ENCODE results near the gene TNFAIP8. TPM values are rescaled to one million over a fixed set of nuclear protein-coding genes. Genes with fewer than 3 reads are reported as not detected.

Gene TNFAIP8
- total and polyA plus RNA-seq, 10 of the 15 experiments (the other 5 are each of a cell fraction or from before 2014, with no cell fraction given), result 124 to 324 (median 177) TPM

- TF ChIP-seq, protein P1, sequence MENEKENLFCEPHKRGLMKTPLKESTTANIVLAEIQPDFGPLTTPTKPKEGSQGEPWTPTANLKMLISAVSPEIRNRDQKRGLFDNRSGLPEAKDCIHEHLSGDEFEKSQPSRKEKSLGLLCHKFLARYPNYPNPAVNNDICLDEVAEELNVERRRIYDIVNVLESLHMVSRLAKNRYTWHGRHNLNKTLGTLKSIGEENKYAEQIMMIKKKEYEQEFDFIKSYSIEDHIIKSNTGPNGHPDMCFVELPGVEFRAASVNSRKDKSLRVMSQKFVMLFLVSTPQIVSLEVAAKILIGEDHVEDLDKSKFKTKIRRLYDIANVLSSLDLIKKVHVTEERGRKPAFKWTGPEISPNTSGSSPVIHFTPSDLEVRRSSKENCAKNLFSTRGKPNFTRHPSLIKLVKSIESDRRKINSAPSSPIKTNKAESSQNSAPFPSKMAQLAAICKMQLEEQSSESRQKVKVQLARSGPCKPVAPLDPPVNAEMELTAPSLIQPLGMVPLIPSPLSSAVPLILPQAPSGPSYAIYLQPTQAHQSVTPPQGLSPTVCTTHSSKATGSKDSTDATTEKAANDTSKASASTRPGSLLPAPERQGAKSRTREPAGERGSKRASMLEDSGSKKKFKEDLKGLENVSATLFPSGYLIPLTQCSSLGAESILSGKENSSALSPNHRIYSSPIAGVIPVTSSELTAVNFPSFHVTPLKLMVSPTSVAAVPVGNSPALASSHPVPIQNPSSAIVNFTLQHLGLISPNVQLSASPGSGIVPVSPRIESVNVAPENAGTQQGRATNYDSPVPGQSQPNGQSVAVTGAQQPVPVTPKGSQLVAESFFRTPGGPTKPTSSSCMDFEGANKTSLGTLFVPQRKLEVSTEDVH (IDR thresholded peaks at IDR 0.05; ENCODE audit: low read depth, partially characterized antibody), result no peak
- TF ChIP-seq TCF7 (IDR thresholded peaks at IDR 0.05; ENCODE audit: borderline replicate concordance), result peak; percentile 53; the same call in 1 of the 2 replicates
- no peak for TF ChIP-seq RAD51 (IDR thresholded peaks at IDR 0.05)
- no peak for TF ChIP-seq HCFC1 (IDR thresholded peaks at IDR 0.05; ENCODE audit: low read length)
- TF ChIP-seq USF1 (IDR thresholded peaks at IDR 0.05; ENCODE audit: borderline replicate concordance, extremely low read length, insufficient read depth, low read depth, low read length), result no peak
- TF ChIP-seq GABPA (IDR thresholded peaks at IDR 0.05; ENCODE audit: low read depth), result peak; percentile 79
- TF ChIP-seq CBX3 (IDR thresholded peaks at IDR 0.05; ENCODE audit: borderline replicate concordance, low read depth), result no peak
- TF ChIP-seq FOS (IDR thresholded peaks at IDR 0.05; ENCODE audit: borderline replicate concordance, extremely low read depth, insufficient read length), result no peak
- no peak for TF ChIP-seq NFXL1 (IDR thresholded peaks at IDR 0.05; ENCODE audit: borderline replicate concordance)
- TF ChIP-seq ASH2L (IDR thresholded peaks at IDR 0.05; ENCODE audit: borderline replicate concordance, low read depth), result no peak
- no peak for TF ChIP-seq NRF1 (conservative IDR thresholded peaks at IDR 0.05; ENCODE audit: low read depth, low read length)
- peak; percentile 26; the same call in 1 of the 2 replicates for TF ChIP-seq NBN (IDR thresholded peaks at IDR 0.05)
- TF ChIP-seq ESRRA (IDR thresholded peaks at IDR 0.05; ENCODE audit: low read length), result no peak
- TF ChIP-seq PML (IDR thresholded peaks at IDR 0.05; ENCODE audit: low read length), result peak; percentile 92
- TF ChIP-seq SUPT20H (IDR thresholded peaks at IDR 0.05; ENCODE audit: borderline replicate concordance, control insufficient read depth, low read depth, low read length), result no peak
- no peak for TF ChIP-seq GATAD2B (conservative IDR thresholded peaks at IDR 0.05; ENCODE audit: low read depth)
- no peak for TF ChIP-seq EGR1 (IDR thresholded peaks at IDR 0.05; ENCODE audit: borderline replicate concordance in 1 of 2, low read depth in 2 of 2, low read length in 2 of 2)
- TF ChIP-seq SMAD5 (IDR thresholded peaks at IDR 0.05; ENCODE audit: low read depth), result 0 out of 2 replicates have a peak, but pooled peaks have one; percentile 35
- TF ChIP-seq BHLHE40 (IDR thresholded peaks at IDR 0.05; ENCODE audit: borderline replicate concordance in 1 of 2, low read depth in 2 of 2, low read length in 1 of 2), result peak; percentile 68 to 80; a peak in 3 of 4 replicates
- TF ChIP-seq, protein P2, sequence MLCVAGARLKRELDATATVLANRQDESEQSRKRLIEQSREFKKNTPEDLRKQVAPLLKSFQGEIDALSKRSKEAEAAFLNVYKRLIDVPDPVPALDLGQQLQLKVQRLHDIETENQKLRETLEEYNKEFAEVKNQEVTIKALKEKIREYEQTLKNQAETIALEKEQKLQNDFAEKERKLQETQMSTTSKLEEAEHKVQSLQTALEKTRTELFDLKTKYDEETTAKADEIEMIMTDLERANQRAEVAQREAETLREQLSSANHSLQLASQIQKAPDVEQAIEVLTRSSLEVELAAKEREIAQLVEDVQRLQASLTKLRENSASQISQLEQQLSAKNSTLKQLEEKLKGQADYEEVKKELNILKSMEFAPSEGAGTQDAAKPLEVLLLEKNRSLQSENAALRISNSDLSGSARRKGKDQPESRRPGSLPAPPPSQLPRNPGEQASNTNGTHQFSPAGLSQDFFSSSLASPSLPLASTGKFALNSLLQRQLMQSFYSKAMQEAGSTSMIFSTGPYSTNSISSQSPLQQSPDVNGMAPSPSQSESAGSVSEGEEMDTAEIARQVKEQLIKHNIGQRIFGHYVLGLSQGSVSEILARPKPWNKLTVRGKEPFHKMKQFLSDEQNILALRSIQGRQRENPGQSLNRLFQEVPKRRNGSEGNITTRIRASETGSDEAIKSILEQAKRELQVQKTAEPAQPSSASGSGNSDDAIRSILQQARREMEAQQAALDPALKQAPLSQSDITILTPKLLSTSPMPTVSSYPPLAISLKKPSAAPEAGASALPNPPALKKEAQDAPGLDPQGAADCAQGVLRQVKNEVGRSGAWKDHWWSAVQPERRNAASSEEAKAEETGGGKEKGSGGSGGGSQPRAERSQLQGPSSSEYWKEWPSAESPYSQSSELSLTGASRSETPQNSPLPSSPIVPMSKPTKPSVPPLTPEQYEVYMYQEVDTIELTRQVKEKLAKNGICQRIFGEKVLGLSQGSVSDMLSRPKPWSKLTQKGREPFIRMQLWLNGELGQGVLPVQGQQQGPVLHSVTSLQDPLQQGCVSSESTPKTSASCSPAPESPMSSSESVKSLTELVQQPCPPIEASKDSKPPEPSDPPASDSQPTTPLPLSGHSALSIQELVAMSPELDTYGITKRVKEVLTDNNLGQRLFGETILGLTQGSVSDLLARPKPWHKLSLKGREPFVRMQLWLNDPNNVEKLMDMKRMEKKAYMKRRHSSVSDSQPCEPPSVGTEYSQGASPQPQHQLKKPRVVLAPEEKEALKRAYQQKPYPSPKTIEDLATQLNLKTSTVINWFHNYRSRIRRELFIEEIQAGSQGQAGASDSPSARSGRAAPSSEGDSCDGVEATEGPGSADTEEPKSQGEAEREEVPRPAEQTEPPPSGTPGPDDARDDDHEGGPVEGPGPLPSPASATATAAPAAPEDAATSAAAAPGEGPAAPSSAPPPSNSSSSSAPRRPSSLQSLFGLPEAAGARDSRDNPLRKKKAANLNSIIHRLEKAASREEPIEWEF (IDR thresholded peaks at IDR 0.05; ENCODE audit: insufficient replicate concordance, low read depth, low read length), result peak; percentile 83
- no peak for TF ChIP-seq FOXK2 (IDR thresholded peaks at IDR 0.05)
These were observed 41.9 kb downstream of the TNFAIP8 start (continued) for GRCh38 chr5:119397518-119398380.

Data from GM12878 (cell line).